ENCODE measurements around the gene CNTN2. TPM values are rescaled to one million over a fixed set of nuclear protein-coding genes. Genes with fewer than 3 reads are reported as not detected.

The CNTN2 gene
- total and polyA plus RNA-seq, 2 of the 8 experiments (the other 6 are each of a cell fraction or from before 2014, with no cell fraction given): 1.2 to 3.9 TPM

GRCh38 chr1:205058853-205059252, 15.8 kb downstream of the CNTN2 start:
- H4K20me1 ChIP-seq (replicated peaks in 1 of 2; ENCODE audit: control insufficient read depth in 1 of 2, insufficient read depth in 2 of 2, low read length in 2 of 2): no peaks in the 10 kb centered on the region
- FAIRE-seq (no peak), DNase-seq (ENCODE audit: low read depth in 1 of 2, low spot score in 2 of 2) (no peak)
- H2AK5ac ChIP-seq (ENCODE audit: low read depth, low read length): no peak overlapping the region
- no peak overlapping the region for H2BK20ac ChIP-seq (ENCODE audit: low read length)
- no peak overlapping the region for H3K18ac ChIP-seq (ENCODE audit: extremely low read depth, low read length)
- H2BK5ac ChIP-seq (ENCODE audit: low read depth, low read length): no peak overlapping the region
- H3K4me1 ChIP-seq (replicated peaks in 1 of 4; ENCODE audit: control insufficient read depth in 3 of 4, insufficient read depth in 4 of 4, low read length in 3 of 4): peaks cover 0 to 4% (median 2%) of the 10 kb centered on the region in 4 experiments; a peak in 4 of 7 replicates
- no peaks in the 10 kb centered on the region for H3K9me3 ChIP-seq (ENCODE audit: insufficient read depth in 2 of 2, low read depth in 1 of 2, low read length in 1 of 2)
- no peak overlapping the region for H3K23ac ChIP-seq (ENCODE audit: insufficient read length)
- no peaks in the 10 kb centered on the region for H3K27me3 ChIP-seq (replicated peaks in 1 of 4; ENCODE audit: control insufficient read depth in 3 of 4, extremely low read depth in 1 of 4, insufficient read depth in 3 of 4, low read length in 3 of 4)
- no peak overlapping the region for H3K14ac ChIP-seq (ENCODE audit: insufficient read length)
- WGBS, 2 experiments (ENCODE audit: extremely low coverage in 1 of 2, insufficient coverage in 1 of 2, insufficient read length in 1 of 2, insufficient replicate concordance in 2 of 2, low coverage in 1 of 2, low lambda C conversion rate in 2 of 2, missing lambda C conversion rate in 1 of 2): 95% methylated on average over 12 of the region's 12 CpGs; no CpG with 5 or more reads in 1 of the 2 experiments
- ChIA-PET CTCF (ENCODE audit: partially characterized antibody) (interaction anchor here (1.3 to 38.9 kb wide), 4 partner anchors 10 to 71 kb away, joined by 3 to 1336 read pairs (median 34); partner anchors contain the start of gene CNTN2), POLR2A (ENCODE audit: partially characterized antibody) (no interaction called here)
- H3K36me3 ChIP-seq (ENCODE audit: control insufficient read depth in 2 of 4, insufficient read depth in 4 of 4, low read length in 3 of 4): no peaks in the 10 kb centered on the region
- H3K27ac ChIP-seq (ENCODE audit: low read depth, low read length): no peak overlapping the region
- H2AFZ ChIP-seq (ENCODE audit: low read length): no peak overlapping the region
- H3K56ac ChIP-seq (replicated peaks; ENCODE audit: insufficient read length, low read depth, low read length): no peak overlapping the region
- H3K79me1 ChIP-seq (ENCODE audit: low read depth, low read length): no peaks in the 10 kb centered on the region
- H4K91ac ChIP-seq (replicated peaks; ENCODE audit: insufficient read length, low read length): no peak overlapping the region
- H3K79me2 ChIP-seq (ENCODE audit: control insufficient read depth in 1 of 2, insufficient read depth in 2 of 2, low read length in 2 of 2): no peaks in the 10 kb centered on the region
- H4K5ac ChIP-seq (ENCODE audit: insufficient read length, low read depth, low read length): no peak overlapping the region
- H4K8ac ChIP-seq (ENCODE audit: extremely low read depth, insufficient read depth, low read length): no peak overlapping the region
- TF ChIP-seq ZNF274 (IDR thresholded peaks at IDR 0.05; ENCODE audit: borderline replicate concordance, extremely low read depth, low read length) (no peak), KDM1A (IDR thresholded peaks at IDR 0.05; ENCODE audit: borderline replicate concordance, low read length) (no peak)
- no peaks in the 10 kb centered on the region for H3K23me2 ChIP-seq (ENCODE audit: low read depth, low read length)
- no peak overlapping the region for H2BK120ac ChIP-seq (replicated peaks; ENCODE audit: low read depth, low read length)
- no peak overlapping the region for H3K4me3 ChIP-seq (ENCODE audit: extremely low read depth in 1 of 4, insufficient read depth in 2 of 4, low read depth in 3 of 4, low read length in 4 of 4)
- H3K9ac ChIP-seq (replicated peaks in 1 of 4; ENCODE audit: extremely low read depth in 1 of 4, low read depth in 3 of 4, low read length in 3 of 4): no peak overlapping the region
- H3K4me2 ChIP-seq (ENCODE audit: insufficient read depth in 1 of 2, low read depth in 2 of 2, low read length in 2 of 2): no peak overlapping the region
- H2BK15ac ChIP-seq (ENCODE audit: low read length): no peak overlapping the region
- H2BK12ac ChIP-seq (ENCODE audit: low read depth, low read length): no peak overlapping the region
- no peak overlapping the region for H3K4ac ChIP-seq (replicated peaks; ENCODE audit: insufficient read length, low read depth, low read length)

Data from H1 (cell line).